PC-9 (cell line): ENCODE results near the gene MRPL48. TPM values are rescaled to one million over a fixed set of nuclear protein-coding genes. Genes with fewer than 3 reads are reported as not detected.
A peak's percentile ranks its signal among the peaks of the same experiment; 100 is the strongest.
"Not testable (repeated sequence)": the region's sequence is repeated elsewhere in the genome, so short reads cannot be mapped to it uniquely, and the experiment has no call there.

Experiments used
- BruUV-seq: library from RNA; stranded (reverse); fragments of 400-500 nt; replicated peaks from 2 replicates; lab custom pipeline; 2021; lab: Mats Ljungman, UMichigan
- CTCF ChIA-PET: fragments of 300-600 bp; sonication (Branson Sonifier 250); formaldehyde crosslinking; loops from one replicate; lab custom pipeline; 2022; ENCODE audit warnings: antibody characterized with exemption; lab: Charles Lee
- POLR2A ChIA-PET: fragments of 300-600 bp; sonication (Branson Sonifier 250); formaldehyde crosslinking; loops from one replicate; lab custom pipeline; 2022; ENCODE audit warnings: antibody characterized with exemption; ENCODE audit not compliant: unreplicated experiment; lab: Charles Lee
- DNase-seq, 2 experiments: peaks; one replicate each; pipeline versions ENCODE4 v3.0.0 to v3.0.0-alpha.2; 2015 to 2022; ENCODE audit warnings: mixed read lengths in 1 of 2
- H2AFZ ChIP-seq: fragments of 200-600 bp; sonication (generic); 2 replicates; pipeline ENCODE4 v1.8.1; 2017; ENCODE audit warnings: antibody characterized with exemption
- H3F3A ChIP-seq: fragments of 200-600 bp; sonication (generic); 2 replicates; pipeline ENCODE4 v1.8.1; 2017; ENCODE audit warnings: antibody characterized with exemption, mild to moderate bottlenecking, low read depth; ENCODE audit not compliant: insufficient read depth
- H3K27ac ChIP-seq: fragments of 200-600 bp; sonication (generic); 2 replicates; pipeline ENCODE4 v1.6.1; 2016; ENCODE audit warnings: mixed run types
- H3K27me3 ChIP-seq: fragments of 200-600 bp; sonication (generic); 2 replicates; pipeline ENCODE4 v1.6.1; 2016; ENCODE audit warnings: low read depth, mixed run types; ENCODE audit not compliant: insufficient read depth
- H3K36me3 ChIP-seq: fragments of 200-600 bp; sonication (generic); 2 replicates; pipeline ENCODE4 v1.6.1; 2016; ENCODE audit warnings: low read depth, mixed run types
- H3K4me1 ChIP-seq: fragments of 200-600 bp; sonication (generic); replicated peaks from 2 replicates; pipeline ENCODE4 v1.6.1; 2016; ENCODE audit warnings: mixed run types; ENCODE audit not compliant: insufficient read depth
- H3K4me2 ChIP-seq: fragments of 200-600 bp; sonication (generic); 2 replicates; pipeline ENCODE4 v1.6.1; 2017; ENCODE audit warnings: mixed run types
- H3K4me3 ChIP-seq: fragments of 200-600 bp; sonication (generic); 2 replicates; pipeline ENCODE4 v1.6.1; 2016; ENCODE audit warnings: mixed run types
- H3K79me2 ChIP-seq: fragments of 200-600 bp; sonication (generic); 2 replicates; pipeline ENCODE4 v1.6.1; 2017; ENCODE audit warnings: low read depth, mixed run types
- H3K9me2 ChIP-seq: fragments of 200-600 bp; sonication (generic); 2 replicates; pipeline ENCODE4 v1.8.1; 2017; ENCODE audit warnings: mild to moderate bottlenecking; ENCODE audit not compliant: insufficient read depth
- H3K9me3 ChIP-seq: fragments of 200-600 bp; sonication (generic); 2 replicates; pipeline ENCODE4 v1.8.1; 2016; ENCODE audit warnings: low read depth; ENCODE audit not compliant: insufficient read depth
- H4K20me1 ChIP-seq: fragments of 200-600 bp; sonication (generic); 2 replicates; pipeline ENCODE4 v1.8.1; 2017; ENCODE audit not compliant: insufficient read depth
- EZH2 ChIP-seq: fragments of 200-600 bp; sonication (generic); IDR thresholded peaks from 2 replicates; pipeline ENCODE4 v1.8.0; 2017; ENCODE audit warnings: antibody characterized with exemption, low read depth
- intact Hi-C: fragments of 100-400 bp; cut with micrococcal nuclease; formaldehyde crosslinking; loops from one replicate; pipeline ENCODE4 v1.10.0; 2022; ENCODE audit not compliant: unreplicated experiment
- total RNA-seq: library from RNA; stranded (reverse); gene quantifications from 2 replicates; pipeline ENCODE4 v1.2.3, GENCODE V29; 2021
- TF ChIP-seq, protein P1 (sequence below): fragments of 200-600 bp; sonication (generic); conservative IDR thresholded peaks from 2 replicates; pipeline ENCODE4 v1.6.1; 2017; ENCODE audit warnings: mixed run types, antibody characterized with exemption, mild to moderate bottlenecking, moderate library complexity

Gene MRPL48
- total RNA-seq, 1 experiment from 2014 or later = 64.5 TPM

- ChIA-PET CTCF (no interaction called here), POLR2A (interaction anchor here (0.6 to 0.7 kb wide), 4 partner anchors 116 to 1838 kb away, joined by 3 to 7 read pairs (median 4); no protein-coding TSS in a partner anchor)
- Histone ChIP-seq H3K4me1 (peaks cover 23% of the 10 kb centered on the region), H3K4me3 (no peak overlapping the region), H4K20me1 (no peaks in the 10 kb centered on the region; the same call in 1 of the 2 replicates), H3K36me3 (peaks cover 14% of the 10 kb centered on the region), H2AFZ (no peak overlapping the region), H3K9me2 (no peaks in the 10 kb centered on the region), H3K27ac (no peak overlapping the region), H3F3A (peaks cover 15% of the 10 kb centered on the region), H3K4me2 (0 out of 2 replicates have a peak overlapping the region, but pooled peaks have one; percentile 82), H3K79me2 (peaks cover 43% of the 10 kb centered on the region), H3K9me3 (no peaks in the 10 kb centered on the region), H3K27me3 (no peaks in the 10 kb centered on the region)
- BruUV-seq = no TSS peak
- TF ChIP-seq, protein P1, sequence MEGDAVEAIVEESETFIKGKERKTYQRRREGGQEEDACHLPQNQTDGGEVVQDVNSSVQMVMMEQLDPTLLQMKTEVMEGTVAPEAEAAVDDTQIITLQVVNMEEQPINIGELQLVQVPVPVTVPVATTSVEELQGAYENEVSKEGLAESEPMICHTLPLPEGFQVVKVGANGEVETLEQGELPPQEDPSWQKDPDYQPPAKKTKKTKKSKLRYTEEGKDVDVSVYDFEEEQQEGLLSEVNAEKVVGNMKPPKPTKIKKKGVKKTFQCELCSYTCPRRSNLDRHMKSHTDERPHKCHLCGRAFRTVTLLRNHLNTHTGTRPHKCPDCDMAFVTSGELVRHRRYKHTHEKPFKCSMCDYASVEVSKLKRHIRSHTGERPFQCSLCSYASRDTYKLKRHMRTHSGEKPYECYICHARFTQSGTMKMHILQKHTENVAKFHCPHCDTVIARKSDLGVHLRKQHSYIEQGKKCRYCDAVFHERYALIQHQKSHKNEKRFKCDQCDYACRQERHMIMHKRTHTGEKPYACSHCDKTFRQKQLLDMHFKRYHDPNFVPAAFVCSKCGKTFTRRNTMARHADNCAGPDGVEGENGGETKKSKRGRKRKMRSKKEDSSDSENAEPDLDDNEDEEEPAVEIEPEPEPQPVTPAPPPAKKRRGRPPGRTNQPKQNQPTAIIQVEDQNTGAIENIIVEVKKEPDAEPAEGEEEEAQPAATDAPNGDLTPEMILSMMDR = no peak
- no peak for TF ChIP-seq EZH2
- intact Hi-C loops = no loop called here
- DNase-seq = peak in 1 of 2 experiments; percentile 48
These were observed 91.1 kb downstream of the MRPL48 start for GRCh38 chr11:73878771-73879170.

GRCh38 chr11:73880449-73880848 lies 92.8 kb downstream of the MRPL48 start:
- peak in 1 of 2 experiments; percentile 47 for DNase-seq
- ChIA-PET POLR2A (interaction anchor here (0.7 kb wide), 1 partner anchor 774 kb away, joined by 9 read pairs; no protein-coding TSS in a partner anchor), CTCF (interaction anchor here (0.7 kb wide), 2 partner anchors 12 to 66 kb away, joined by 3 to 6 read pairs; no protein-coding TSS in a partner anchor)
- H3K27ac ChIP-seq, H4K20me1 ChIP-seq, H3K9me2 ChIP-seq, H2AFZ ChIP-seq, H3K4me2 ChIP-seq, BruUV-seq, H3K9me3 ChIP-seq, intact Hi-C loops, H3K36me3 ChIP-seq, H3K4me3 ChIP-seq, H3K27me3 ChIP-seq: not testable (repeated sequence)
- Histone ChIP-seq H3K4me1 (peaks cover 15% of the 10 kb centered on the region), H3F3A (peaks cover 11% of the 10 kb centered on the region), H3K79me2 (peaks cover 26% of the 10 kb centered on the region)

DNA sequence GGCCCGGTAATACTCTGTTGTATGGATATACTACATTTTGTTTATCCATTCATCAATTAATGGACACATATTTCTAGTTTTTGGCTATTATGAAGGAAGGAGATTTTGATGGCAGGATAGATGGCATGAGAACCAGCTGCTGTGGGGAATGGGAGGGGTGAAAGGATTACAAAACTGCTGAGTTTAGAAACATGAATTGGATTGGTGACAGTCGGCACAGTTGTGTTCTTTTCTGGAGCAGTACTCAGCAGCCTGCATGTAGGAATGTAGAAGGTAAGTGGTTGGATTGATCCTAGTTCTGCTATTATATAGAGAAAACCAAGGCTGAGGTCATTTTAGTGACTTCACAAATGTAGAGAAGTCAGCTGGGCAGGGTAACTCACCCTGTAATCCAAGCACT lies 96.2 kb downstream of the MRPL48 start:
- BruUV-seq = no TSS peak
- Histone ChIP-seq H3K36me3 (peaks cover 7% of the 10 kb centered on the region; the same call in 1 of the 2 replicates), H2AFZ (no peak overlapping the region), H3K4me3 (no peak overlapping the region), H3K9me2 (no peaks in the 10 kb centered on the region), H3K9me3 (no peaks in the 10 kb centered on the region), H3K4me2 (no peak overlapping the region), H3K4me1 (peaks cover 9% of the 10 kb centered on the region), H3K27ac (no peak overlapping the region), H4K20me1 (no peaks in the 10 kb centered on the region), H3K27me3 (no peaks in the 10 kb centered on the region), H3F3A (peaks cover 7% of the 10 kb centered on the region; the same call in 1 of the 2 replicates), H3K79me2 (no peaks in the 10 kb centered on the region)
- TF ChIP-seq, protein P1 = no peak
- TF ChIP-seq EZH2 = no peak
- ChIA-PET CTCF (no interaction called here), POLR2A (interaction anchor here (0.5 kb wide), 1 partner anchor 762 kb away, joined by 5 read pairs; no protein-coding TSS in a partner anchor)
- DNase-seq = no peak
- intact Hi-C loops = no loop called here
